ENCODE data around the gene PACRG.

DNA sequence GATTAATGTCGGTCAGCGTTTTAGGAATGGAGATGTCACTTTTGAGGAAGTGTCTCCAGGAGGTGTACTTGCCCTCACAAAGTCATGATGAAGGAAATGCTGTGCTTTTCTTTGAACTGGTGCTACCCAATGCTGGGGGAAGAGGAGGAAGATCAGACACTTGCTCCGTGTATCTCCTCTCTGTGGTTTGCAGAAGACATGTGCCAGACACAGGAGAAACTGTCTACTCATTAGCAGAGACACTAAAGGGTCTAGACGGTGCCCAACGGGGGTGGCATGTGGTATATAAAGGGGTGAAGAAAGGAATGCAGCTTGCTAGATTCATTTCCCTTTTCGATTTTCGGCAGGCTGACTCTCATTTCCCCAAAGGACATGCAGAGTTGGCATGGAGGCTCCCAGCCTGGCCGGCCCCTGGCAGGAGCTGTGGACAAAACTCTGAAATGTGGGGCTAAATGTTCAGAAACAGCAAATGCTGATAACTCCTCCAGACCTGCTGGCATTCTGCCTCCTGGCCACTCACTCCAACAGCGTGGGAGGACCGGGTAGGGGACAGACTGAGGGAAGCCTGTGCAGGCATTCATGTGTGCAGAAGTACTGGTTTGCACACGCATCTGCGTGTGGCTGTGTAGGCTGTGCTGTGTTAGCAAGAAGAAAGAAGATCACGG, 627.1 kb downstream of the PACRG start:
- no peak for TF ChIP-seq POLR2A (IDR thresholded peaks at IDR 0.05)
- TF ChIP-seq, protein P1, sequence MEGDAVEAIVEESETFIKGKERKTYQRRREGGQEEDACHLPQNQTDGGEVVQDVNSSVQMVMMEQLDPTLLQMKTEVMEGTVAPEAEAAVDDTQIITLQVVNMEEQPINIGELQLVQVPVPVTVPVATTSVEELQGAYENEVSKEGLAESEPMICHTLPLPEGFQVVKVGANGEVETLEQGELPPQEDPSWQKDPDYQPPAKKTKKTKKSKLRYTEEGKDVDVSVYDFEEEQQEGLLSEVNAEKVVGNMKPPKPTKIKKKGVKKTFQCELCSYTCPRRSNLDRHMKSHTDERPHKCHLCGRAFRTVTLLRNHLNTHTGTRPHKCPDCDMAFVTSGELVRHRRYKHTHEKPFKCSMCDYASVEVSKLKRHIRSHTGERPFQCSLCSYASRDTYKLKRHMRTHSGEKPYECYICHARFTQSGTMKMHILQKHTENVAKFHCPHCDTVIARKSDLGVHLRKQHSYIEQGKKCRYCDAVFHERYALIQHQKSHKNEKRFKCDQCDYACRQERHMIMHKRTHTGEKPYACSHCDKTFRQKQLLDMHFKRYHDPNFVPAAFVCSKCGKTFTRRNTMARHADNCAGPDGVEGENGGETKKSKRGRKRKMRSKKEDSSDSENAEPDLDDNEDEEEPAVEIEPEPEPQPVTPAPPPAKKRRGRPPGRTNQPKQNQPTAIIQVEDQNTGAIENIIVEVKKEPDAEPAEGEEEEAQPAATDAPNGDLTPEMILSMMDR (IDR thresholded peaks at IDR 0.05 in 4 of 5, conservative IDR thresholded peaks at IDR 0.05 in 1 of 5), result no peak

All from gastrocnemius medialis (tissue), 4 donors.